MM.1S (cell line): ENCODE results near the gene EVA1A.

Source experiments
- DNase-seq: peaks from one replicate; pipeline ENCODE4 v3.0.0-alpha.2; 2015
- H2AFZ ChIP-seq: fragments of 300-600 bp; sonication (generic); 2 replicates; pipeline ENCODE4 v1.6.0; 2016; ENCODE audit warnings: antibody characterized with exemption, low read length
- H3F3A ChIP-seq: fragments of 300-600 bp; sonication (generic); 2 replicates; pipeline ENCODE4 v1.6.1; 2016; ENCODE audit warnings: mild to moderate bottlenecking, antibody characterized with exemption, low read length, moderate library complexity, mixed read lengths; ENCODE audit not compliant: insufficient read depth
- H3K27ac ChIP-seq: fragments of 300-600 bp; sonication (generic); 2 replicates; pipeline ENCODE4 v1.5.1; 2016; ENCODE audit warnings: mild to moderate bottlenecking, low read length
- H3K27me3 ChIP-seq: fragments of 300-600 bp; sonication (generic); replicated peaks from 2 replicates; pipeline ENCODE4 v1.6.0; 2016; ENCODE audit warnings: low read length; ENCODE audit not compliant: insufficient read depth
- H3K36me3 ChIP-seq: fragments of 300-600 bp; sonication (generic); replicated peaks from 2 replicates; pipeline ENCODE4 v1.6.1; 2016; ENCODE audit warnings: mild to moderate bottlenecking, low read length, mixed read lengths; ENCODE audit not compliant: insufficient read depth
- H3K4me1 ChIP-seq: fragments of 300-600 bp; sonication (generic); 2 replicates; pipeline ENCODE4 v1.6.1; 2016; ENCODE audit warnings: low read length, mixed read lengths
- H3K4me2 ChIP-seq: fragments of 300-600 bp; sonication (generic); 2 replicates; pipeline ENCODE4 v1.6.0; 2016; ENCODE audit warnings: low read depth, low read length
- H3K4me3 ChIP-seq: fragments of 300-600 bp; sonication (generic); 2 replicates; pipeline ENCODE4 v1.5.1; 2016; ENCODE audit warnings: low read length, mixed read lengths
- H3K79me2 ChIP-seq: fragments of 300-600 bp; sonication (generic); 2 replicates; pipeline ENCODE4 v1.6.1; 2016; ENCODE audit warnings: mixed run types, low read length, mixed read lengths
- H3K9ac ChIP-seq: fragments of 300-600 bp; sonication (generic); 2 replicates; pipeline ENCODE4 v1.6.1; 2016; ENCODE audit warnings: low read length, mixed read lengths
- H3K9me2 ChIP-seq: fragments of 300-600 bp; sonication (generic); replicated peaks from 2 replicates; pipeline ENCODE4 v1.6.1; 2016; ENCODE audit warnings: mild to moderate bottlenecking, low read length, mixed read lengths; ENCODE audit not compliant: insufficient read depth
- H3K9me3 ChIP-seq: fragments of 300-600 bp; sonication (generic); replicated peaks from 2 replicates; pipeline ENCODE4 v1.6.1; 2016; ENCODE audit warnings: mild to moderate bottlenecking, low read length, mixed read lengths; ENCODE audit not compliant: insufficient read depth
- H4K20me1 ChIP-seq: fragments of 300-600 bp; sonication (generic); 2 replicates; pipeline ENCODE4 v1.6.1; 2016; ENCODE audit warnings: mild to moderate bottlenecking, low read length, moderate library complexity, mixed read lengths; ENCODE audit not compliant: insufficient read depth
- EZH2 ChIP-seq: fragments of 300-600 bp; sonication (generic); optimal IDR thresholded peaks from 2 replicates; pipeline ENCODE3; 2017; ENCODE audit warnings: low read depth, mild to moderate bottlenecking, antibody characterized with exemption, low read length, mixed read lengths
- EZH2phosphoT487 ChIP-seq: fragments of 300-600 bp; sonication (generic); IDR thresholded peaks from 2 replicates; pipeline ENCODE4 v1.6.1; 2018; ENCODE audit warnings: antibody characterized with exemption, low read length
- TF ChIP-seq, protein P1 (sequence below): fragments of 300-600 bp; sonication (generic); IDR thresholded peaks from 2 replicates; pipeline ENCODE4 v1.5.1; 2016; ENCODE audit warnings: antibody characterized with exemption, low read length, mixed read lengths

EVA1A gene

DNA sequence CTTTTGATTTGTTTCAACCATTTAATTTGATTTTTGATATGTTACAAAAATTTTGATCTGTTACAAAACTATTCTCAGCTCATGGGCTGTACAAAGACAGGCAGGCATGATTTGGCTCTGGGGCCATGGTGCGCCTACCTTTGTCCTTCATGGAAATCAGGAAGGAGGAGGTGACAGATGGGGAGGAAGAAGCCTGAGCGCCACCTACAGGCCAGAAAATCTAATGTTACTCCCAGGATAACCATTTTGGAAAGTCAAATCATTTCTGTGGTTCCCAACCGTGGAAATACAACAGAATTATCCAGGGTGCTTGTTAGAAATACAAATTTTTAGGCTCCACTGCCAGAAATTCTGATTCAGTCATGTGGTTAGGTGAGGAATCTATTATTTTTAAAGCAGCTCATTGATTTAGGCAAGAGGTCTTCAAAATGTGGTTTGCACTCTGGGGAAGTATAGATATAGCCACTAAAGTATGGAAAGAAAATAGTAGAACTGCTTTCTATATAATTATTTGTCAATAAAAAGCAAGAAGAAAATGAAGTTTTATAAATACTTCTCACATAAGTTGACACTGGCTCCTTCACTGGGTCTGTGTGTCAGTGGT, 93.9 kb downstream of the EVA1A start:
- Histone ChIP-seq H3K4me2 (no peak overlapping the region), H3K4me3 (no peak overlapping the region), H3K36me3 (no peaks in the 10 kb centered on the region), H3K79me2 (no peaks in the 10 kb centered on the region), H3K27me3 (no peaks in the 10 kb centered on the region), H3K4me1 (no peaks in the 10 kb centered on the region), H3K27ac (no peak overlapping the region), H4K20me1 (no peaks in the 10 kb centered on the region), H3K9me3 (no peaks in the 10 kb centered on the region), H2AFZ (no peak overlapping the region), H3K9me2 (no peaks in the 10 kb centered on the region), H3K9ac (no peak overlapping the region), H3F3A (no peaks in the 10 kb centered on the region)
- TF ChIP-seq, protein P1, sequence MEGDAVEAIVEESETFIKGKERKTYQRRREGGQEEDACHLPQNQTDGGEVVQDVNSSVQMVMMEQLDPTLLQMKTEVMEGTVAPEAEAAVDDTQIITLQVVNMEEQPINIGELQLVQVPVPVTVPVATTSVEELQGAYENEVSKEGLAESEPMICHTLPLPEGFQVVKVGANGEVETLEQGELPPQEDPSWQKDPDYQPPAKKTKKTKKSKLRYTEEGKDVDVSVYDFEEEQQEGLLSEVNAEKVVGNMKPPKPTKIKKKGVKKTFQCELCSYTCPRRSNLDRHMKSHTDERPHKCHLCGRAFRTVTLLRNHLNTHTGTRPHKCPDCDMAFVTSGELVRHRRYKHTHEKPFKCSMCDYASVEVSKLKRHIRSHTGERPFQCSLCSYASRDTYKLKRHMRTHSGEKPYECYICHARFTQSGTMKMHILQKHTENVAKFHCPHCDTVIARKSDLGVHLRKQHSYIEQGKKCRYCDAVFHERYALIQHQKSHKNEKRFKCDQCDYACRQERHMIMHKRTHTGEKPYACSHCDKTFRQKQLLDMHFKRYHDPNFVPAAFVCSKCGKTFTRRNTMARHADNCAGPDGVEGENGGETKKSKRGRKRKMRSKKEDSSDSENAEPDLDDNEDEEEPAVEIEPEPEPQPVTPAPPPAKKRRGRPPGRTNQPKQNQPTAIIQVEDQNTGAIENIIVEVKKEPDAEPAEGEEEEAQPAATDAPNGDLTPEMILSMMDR: peak; percentile 55
- TF ChIP-seq EZH2phosphoT487 (no peak), EZH2 (no peak)
- no peak for DNase-seq

DNA sequence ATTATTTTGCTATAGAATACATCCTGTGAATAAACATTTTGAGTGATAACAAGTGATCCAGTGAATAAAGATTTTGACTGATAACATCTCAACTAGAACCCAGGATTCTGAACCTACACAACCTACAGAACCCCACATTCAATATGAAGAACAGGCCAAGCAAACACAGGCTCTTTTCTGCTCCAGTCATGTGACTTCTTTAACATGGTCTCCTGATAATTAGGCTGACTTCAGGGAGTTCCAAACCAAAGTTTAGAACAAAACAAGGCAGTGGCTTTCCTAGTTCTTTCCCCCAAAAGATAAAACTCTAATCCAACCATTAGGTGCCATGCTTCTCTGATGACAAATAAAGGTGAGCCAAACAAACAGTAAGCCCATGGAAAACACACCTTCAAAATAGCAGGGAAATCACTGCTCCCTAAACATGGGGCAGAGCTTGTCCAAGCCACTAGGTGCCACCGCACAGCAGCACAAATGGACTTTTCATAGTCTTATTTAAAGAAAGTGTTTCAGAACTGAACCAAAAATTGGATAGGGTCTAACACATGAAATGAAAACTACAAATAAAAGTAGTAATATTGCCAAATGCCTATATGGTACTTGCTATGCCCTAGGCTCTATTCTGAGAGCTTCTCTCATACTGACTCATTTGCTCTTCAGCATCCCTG, 95.3 kb downstream of the EVA1A start:
- Histone ChIP-seq H3K79me2 (no peaks in the 10 kb centered on the region), H2AFZ (no peak overlapping the region), H3K27ac (no peak overlapping the region), H3F3A (no peaks in the 10 kb centered on the region), H3K4me2 (no peak overlapping the region), H3K27me3 (no peaks in the 10 kb centered on the region), H3K9me2 (no peaks in the 10 kb centered on the region), H4K20me1 (no peaks in the 10 kb centered on the region), H3K36me3 (no peaks in the 10 kb centered on the region), H3K4me3 (no peak overlapping the region), H3K9ac (no peak overlapping the region), H3K9me3 (no peaks in the 10 kb centered on the region), H3K4me1 (no peaks in the 10 kb centered on the region)
- no peak for DNase-seq
- TF ChIP-seq EZH2phosphoT487 (no peak), EZH2 (no peak)
- TF ChIP-seq, protein P1: no peak

DNA sequence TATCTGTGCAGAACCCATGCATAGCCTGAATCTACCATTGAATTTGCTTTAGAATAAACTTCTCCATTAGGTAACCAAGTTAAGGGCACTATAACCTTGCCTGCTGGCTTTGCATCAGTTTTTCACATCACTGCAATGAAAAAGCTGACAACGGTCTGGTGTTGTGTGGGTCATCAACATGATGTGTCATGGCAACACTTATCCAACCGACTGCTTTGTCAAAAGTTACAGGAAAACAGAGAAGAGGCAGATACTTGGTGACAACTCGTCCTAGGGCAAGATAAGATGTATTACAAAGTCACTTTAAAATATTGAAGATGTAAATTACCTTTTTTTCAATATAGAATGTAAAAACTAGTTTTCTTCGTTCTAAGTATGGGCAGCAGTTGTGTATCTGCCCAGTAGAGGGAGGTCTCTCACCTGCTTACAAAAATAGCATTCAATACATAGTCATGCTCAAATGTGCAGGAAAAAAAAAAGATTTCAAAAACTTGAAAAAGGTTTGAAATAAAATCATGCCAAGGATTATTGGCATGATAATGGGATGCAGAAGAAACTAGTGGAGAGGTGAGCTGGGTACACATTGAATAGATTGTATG, 96.3 kb downstream of the EVA1A start:
- TF ChIP-seq, protein P1: peak; percentile 64
- TF ChIP-seq EZH2: no peak
- no peak overlapping the region for H3K4me2 ChIP-seq
- no peaks in the 10 kb centered on the region for H3K79me2 ChIP-seq
- H3K4me1 ChIP-seq: no peaks in the 10 kb centered on the region
- H2AFZ ChIP-seq: no peak overlapping the region
- H3K27ac ChIP-seq: no peak overlapping the region
- no peaks in the 10 kb centered on the region for H3K9me2 ChIP-seq
- H3K4me3 ChIP-seq: no peak overlapping the region
- no peak for DNase-seq
- no peaks in the 10 kb centered on the region for H3K36me3 ChIP-seq
- H3F3A ChIP-seq: no peaks in the 10 kb centered on the region
- no peaks in the 10 kb centered on the region for H3K27me3 ChIP-seq
- no peak overlapping the region for H3K9ac ChIP-seq
- no peaks in the 10 kb centered on the region for H3K9me3 ChIP-seq
- H4K20me1 ChIP-seq: no peaks in the 10 kb centered on the region
